GM12892 (cell line): ENCODE data around the gene GRM7.

Source experiments
- POLR2A ChIP-seq: IDR thresholded peaks from 2 replicates; pipeline ENCODE4 v1.6.1; 2011; ENCODE audit warnings: low read depth, low read length, control low read depth
- POLR2AphosphoS5 ChIP-seq: IDR thresholded peaks from 2 replicates; pipeline ENCODE4 v1.6.1; 2011; ENCODE audit warnings: low read depth, low read length, control low read depth
- TAF1 ChIP-seq: IDR thresholded peaks from 2 replicates; pipeline ENCODE4 v1.6.1; 2011; ENCODE audit warnings: low read depth, mild to moderate bottlenecking, control low read depth, low read length, borderline replicate concordance

- TF ChIP-seq POLR2A (no peak), POLR2AphosphoS5 (no peak), TAF1 (no peak)
These were observed 802.9 kb downstream of the GRM7 start for GRCh38 chr3:7663771-7664170.
